22Rv1 (cell line): Measurements from ENCODE around the gene OR5K3.

ENCODE experiments used
- CTCF ChIP-seq: fragments of 450-650 bp; IDR thresholded peaks from 2 replicates; pipeline ENCODE4 v1.5.1; 2017; ENCODE audit warnings: mild to moderate bottlenecking
- ZFX ChIP-seq: fragments of 450-650 bp; IDR thresholded peaks from 2 replicates; pipeline ENCODE4 v1.6.1; 2017; ENCODE audit warnings: antibody characterized with exemption, borderline replicate concordance

DNA sequence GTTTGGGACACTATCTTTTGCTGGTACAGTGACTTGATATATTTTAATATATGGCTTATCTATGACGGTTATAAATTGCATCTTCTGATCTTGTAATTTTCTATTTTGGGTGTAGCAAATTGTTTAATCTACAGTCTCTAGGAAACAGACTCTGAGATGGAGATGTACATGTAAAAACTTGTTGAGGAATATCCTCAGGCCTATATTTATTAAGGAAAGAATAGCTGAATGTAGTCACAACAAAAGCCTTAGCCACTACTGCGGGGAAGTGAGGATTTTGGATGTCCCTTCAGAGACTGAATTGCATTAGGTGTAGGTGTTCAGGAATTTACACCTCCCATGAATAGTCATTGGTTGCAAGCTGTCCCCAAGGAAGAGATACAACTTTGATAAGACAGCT is 13.8 kb upstream of the OR5K3 start:
- TF ChIP-seq CTCF = no peak
- no peak for TF ChIP-seq ZFX
